WTC11 (cell line): ENCODE measurements around the gene DDX39B. TPM values are rescaled to one million over a fixed set of nuclear protein-coding genes. Genes with fewer than 3 reads are reported as not detected.

ENCODE experiments used
- ATAC-seq: fragments of 200-7000 bp; cut with Tn5 transposase; 2 replicates; pipeline ENCODE4 v1.10.0; 2021; ENCODE audit warnings: mild to moderate bottlenecking, moderate library complexity
- CTCF ChIA-PET: fragments of 300-600 bp; sonication (Branson Sonifier 250); formaldehyde crosslinking; loops from one replicate; lab custom pipeline; 2021; ENCODE audit warnings: antibody characterized with exemption; lab: Charles Lee
- POLR2A ChIA-PET: fragments of 350-600 bp; sonication (Branson Sonifier 250); formaldehyde crosslinking; loops from one replicate; lab custom pipeline; 2021; ENCODE audit warnings: antibody characterized with exemption; lab: Charles Lee
- DNase-seq: peaks from one replicate; pipeline ENCODE4 v3.0.0; 2021; ENCODE audit warnings: low spot score
- H3K27ac Mint-ChIP-seq: 2 replicates; pipeline ENCODE4 v1.8.0; 2021; ENCODE audit warnings: mixed read lengths
- H3K27me3 Mint-ChIP-seq: 2 replicates; pipeline ENCODE4 v1.8.0; 2021; ENCODE audit warnings: low read depth, mild to moderate bottlenecking, moderate library complexity, mixed read lengths
- H3K36me3 Mint-ChIP-seq: 2 replicates; pipeline ENCODE4 v1.8.0; 2021; ENCODE audit warnings: mixed read lengths
- H3K4me1 Mint-ChIP-seq: 2 replicates; pipeline ENCODE4 v1.8.0; 2022; ENCODE audit warnings: mixed read lengths
- H3K4me3 Mint-ChIP-seq: 2 replicates; pipeline ENCODE4 v1.8.0; 2021; ENCODE audit warnings: mild to moderate bottlenecking, moderate library complexity, mixed read lengths
- H3K9me3 Mint-ChIP-seq: 2 replicates; pipeline ENCODE4 v1.8.0; 2021; ENCODE audit warnings: mixed read lengths
- CREB1 ChIP-seq: sonication (generic); formaldehyde crosslinking; IDR thresholded peaks from 2 replicates; pipeline ENCODE4 v1.8.0; 2023; ENCODE audit warnings: mild to moderate bottlenecking, missing genetic modification reagents
- GABPB1 ChIP-seq: sonication (generic); formaldehyde crosslinking; IDR thresholded peaks from 2 replicates; pipeline ENCODE4 v1.8.1; 2023; ENCODE audit warnings: mild to moderate bottlenecking, missing genetic modification reagents
- GRHL2 ChIP-seq: fragments of 250-450 bp; sonication (Bioruptor Pico); IDR thresholded peaks from 2 replicates; pipeline ENCODE4 v1.8.0; 2022; ENCODE audit warnings: mild to moderate bottlenecking, moderate library complexity; ENCODE audit not compliant: insufficient replicate concordance, severe bottlenecking
- GTF2I ChIP-seq: fragments of 250-450 bp; sonication (Bioruptor Pico); conservative IDR thresholded peaks from 2 replicates; pipeline ENCODE4 v1.4.0; 2021; ENCODE audit warnings: mild to moderate bottlenecking
- HMGA2 ChIP-seq: fragments of 250-450 bp; sonication (Bioruptor Pico); IDR thresholded peaks from 2 replicates; pipeline ENCODE4 v1.4.0; 2021; ENCODE audit warnings: mild to moderate bottlenecking, moderate library complexity
- JAZF1 ChIP-seq: fragments of 250-450 bp; sonication (Bioruptor Pico); IDR thresholded peaks from 2 replicates; pipeline ENCODE4 v1.9.0; 2021; ENCODE audit warnings: moderate library complexity, mild to moderate bottlenecking, inconsistent platforms
- MXD4 ChIP-seq: fragments of 250-450 bp; sonication (Bioruptor Pico); IDR thresholded peaks from 2 replicates; pipeline ENCODE4 v1.8.0; 2021; ENCODE audit warnings: mild to moderate bottlenecking, moderate library complexity, borderline replicate concordance
- NFYB ChIP-seq: sonication (generic); formaldehyde crosslinking; conservative IDR thresholded peaks from 2 replicates; pipeline ENCODE4 v1.8.0; 2022; ENCODE audit warnings: low read depth, missing genetic modification reagents
- RELA ChIP-seq: sonication (generic); formaldehyde crosslinking; IDR thresholded peaks from 2 replicates; pipeline ENCODE4 v1.8.1; 2022; ENCODE audit warnings: missing genetic modification reagents, mild to moderate bottlenecking, borderline replicate concordance
- ZNF263 ChIP-seq: sonication (generic); formaldehyde crosslinking; IDR thresholded peaks from 2 replicates; pipeline ENCODE4 v1.8.1; 2022; ENCODE audit warnings: low read depth, mild to moderate bottlenecking, moderate library complexity, missing genetic modification reagents
- ZNF423 ChIP-seq: fragments of 250-450 bp; sonication (Bioruptor Pico); IDR thresholded peaks from 2 replicates; pipeline ENCODE4 v2.1.2; 2022; ENCODE audit warnings: mild to moderate bottlenecking, moderate library complexity
- ZNF671 ChIP-seq: fragments of 250-450 bp; sonication (Bioruptor Pico); IDR thresholded peaks from 2 replicates; pipeline ENCODE4 v1.8.0; 2021; ENCODE audit warnings: mild to moderate bottlenecking
- total RNA-seq: library from RNA; stranded (reverse); gene quantifications from 3 replicates; pipeline ENCODE4 v1.2.3, GENCODE V29; 2021
- TF ChIP-seq, protein P1 (sequence below): sonication (generic); formaldehyde crosslinking; IDR thresholded peaks from 2 replicates; pipeline ENCODE4 v1.8.0; 2022; ENCODE audit warnings: mild to moderate bottlenecking, missing genetic modification reagents
- TF ChIP-seq, protein P2 (sequence below): sonication (generic); formaldehyde crosslinking; IDR thresholded peaks from 2 replicates; pipeline ENCODE4 v1.8.1; 2022; ENCODE audit warnings: mild to moderate bottlenecking, moderate library complexity, missing genetic modification reagents
- TF ChIP-seq, protein P3 (sequence below): fragments of 250-450 bp; sonication (Bioruptor Pico); IDR thresholded peaks from 2 replicates; pipeline ENCODE4 v2.1.2; 2022; ENCODE audit warnings: mild to moderate bottlenecking, moderate library complexity
- TF ChIP-seq, protein P4 (sequence below): sonication (generic); formaldehyde crosslinking; IDR thresholded peaks from 2 replicates; pipeline ENCODE4 v1.8.1; 2023; ENCODE audit warnings: mild to moderate bottlenecking, missing genetic modification reagents
- TF ChIP-seq, protein P5 (sequence below): sonication (generic); formaldehyde crosslinking; IDR thresholded peaks from 2 replicates; pipeline ENCODE4 v1.8.0; 2022; ENCODE audit warnings: mild to moderate bottlenecking, missing genetic modification reagents
- TF ChIP-seq, protein P6 (sequence below): sonication (generic); formaldehyde crosslinking; IDR thresholded peaks from 2 replicates; pipeline ENCODE4 v1.8.1; 2022; ENCODE audit warnings: missing genetic modification reagents, borderline replicate concordance

DDX39B gene
- total RNA-seq, 1 experiment from 2014 or later, result 712 TPM

DNA sequence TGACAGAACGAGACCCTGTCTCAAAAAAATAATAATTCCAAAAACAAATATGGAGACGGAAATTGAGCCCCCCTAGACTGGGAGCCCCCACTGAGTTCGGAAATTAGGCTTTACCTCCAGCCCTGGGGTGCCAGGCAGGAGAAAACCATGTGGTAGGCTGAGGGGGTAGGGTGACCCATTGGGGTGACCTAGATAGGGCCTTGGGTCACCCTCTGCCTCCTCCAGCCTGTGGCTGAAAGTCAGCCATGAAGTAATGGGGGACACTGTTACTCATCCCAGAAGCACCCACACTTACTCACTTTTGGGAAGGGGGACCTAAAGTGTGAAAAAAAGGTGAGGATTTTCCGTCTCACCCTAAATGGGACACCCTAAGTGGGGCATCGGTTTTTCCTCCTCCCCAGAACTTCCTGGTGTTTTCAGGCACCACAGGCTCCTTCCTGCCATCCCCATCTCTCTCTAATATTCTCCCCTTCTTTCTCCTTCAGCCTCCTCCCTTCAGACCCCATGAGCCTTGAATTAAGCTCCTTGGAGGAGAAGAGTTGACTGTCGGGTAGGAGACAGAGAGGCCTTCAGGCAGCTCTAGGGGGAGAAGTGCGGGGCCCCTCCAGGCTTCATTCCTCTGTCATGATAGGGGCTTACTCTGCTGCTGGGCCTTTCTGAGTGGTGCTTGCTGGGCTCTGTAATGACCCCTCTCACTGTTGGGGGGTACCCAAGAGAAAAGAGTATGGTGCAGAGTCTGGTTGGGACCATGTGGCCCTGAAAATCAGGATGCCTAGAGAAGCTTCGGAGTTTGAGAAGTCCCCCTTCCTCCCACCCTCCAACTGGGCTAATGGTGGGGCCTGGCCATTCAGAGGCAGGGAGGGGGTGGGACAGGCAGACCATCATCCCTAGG, 38.0 kb upstream of the DDX39B start:
- Mint-ChIP-seq H3K9me3 (no peaks in the 10 kb centered on the region), H3K27me3 (peaks cover 54% of the 10 kb centered on the region)
- TF ChIP-seq HMGA2 (CRISPR knock-in tag), result no peak
- TF ChIP-seq GABPB1 (CRISPR knock-in tag), result no peak
- no peak for TF ChIP-seq ZNF263 (CRISPR knock-in tag)
- TF ChIP-seq, protein P1, sequence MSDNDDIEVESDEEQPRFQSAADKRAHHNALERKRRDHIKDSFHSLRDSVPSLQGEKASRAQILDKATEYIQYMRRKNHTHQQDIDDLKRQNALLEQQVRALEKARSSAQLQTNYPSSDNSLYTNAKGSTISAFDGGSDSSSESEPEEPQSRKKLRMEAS (CRISPR knock-in tag), result no peak
- TF ChIP-seq GTF2I (CRISPR knock-in tag), result no peak
- no peak for TF ChIP-seq CREB1 (CRISPR knock-in tag)
- TF ChIP-seq, protein P2, sequence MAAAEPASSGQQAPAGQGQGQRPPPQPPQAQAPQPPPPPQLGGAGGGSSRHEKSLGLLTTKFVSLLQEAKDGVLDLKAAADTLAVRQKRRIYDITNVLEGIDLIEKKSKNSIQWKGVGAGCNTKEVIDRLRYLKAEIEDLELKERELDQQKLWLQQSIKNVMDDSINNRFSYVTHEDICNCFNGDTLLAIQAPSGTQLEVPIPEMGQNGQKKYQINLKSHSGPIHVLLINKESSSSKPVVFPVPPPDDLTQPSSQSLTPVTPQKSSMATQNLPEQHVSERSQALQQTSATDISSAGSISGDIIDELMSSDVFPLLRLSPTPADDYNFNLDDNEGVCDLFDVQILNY (CRISPR knock-in tag), result no peak
- no peak for TF ChIP-seq MXD4 (CRISPR knock-in tag)
- TF ChIP-seq, protein P3, sequence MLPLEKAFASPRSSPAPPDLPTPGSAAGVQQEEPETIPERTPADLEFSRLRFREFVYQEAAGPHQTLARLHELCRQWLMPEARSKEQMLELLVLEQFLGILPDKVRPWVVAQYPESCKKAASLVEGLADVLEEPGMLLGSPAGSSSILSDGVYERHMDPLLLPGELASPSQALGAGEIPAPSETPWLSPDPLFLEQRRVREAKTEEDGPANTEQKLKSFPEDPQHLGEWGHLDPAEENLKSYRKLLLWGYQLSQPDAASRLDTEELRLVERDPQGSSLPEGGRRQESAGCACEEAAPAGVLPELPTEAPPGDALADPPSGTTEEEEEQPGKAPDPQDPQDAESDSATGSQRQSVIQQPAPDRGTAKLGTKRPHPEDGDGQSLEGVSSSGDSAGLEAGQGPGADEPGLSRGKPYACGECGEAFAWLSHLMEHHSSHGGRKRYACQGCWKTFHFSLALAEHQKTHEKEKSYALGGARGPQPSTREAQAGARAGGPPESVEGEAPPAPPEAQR, result no peak
- TF ChIP-seq NFYB (CRISPR knock-in tag), result no peak
- TF ChIP-seq ZNF671, result no peak
- TF ChIP-seq GRHL2 (CRISPR knock-in tag), result no peak
- TF ChIP-seq, protein P4, sequence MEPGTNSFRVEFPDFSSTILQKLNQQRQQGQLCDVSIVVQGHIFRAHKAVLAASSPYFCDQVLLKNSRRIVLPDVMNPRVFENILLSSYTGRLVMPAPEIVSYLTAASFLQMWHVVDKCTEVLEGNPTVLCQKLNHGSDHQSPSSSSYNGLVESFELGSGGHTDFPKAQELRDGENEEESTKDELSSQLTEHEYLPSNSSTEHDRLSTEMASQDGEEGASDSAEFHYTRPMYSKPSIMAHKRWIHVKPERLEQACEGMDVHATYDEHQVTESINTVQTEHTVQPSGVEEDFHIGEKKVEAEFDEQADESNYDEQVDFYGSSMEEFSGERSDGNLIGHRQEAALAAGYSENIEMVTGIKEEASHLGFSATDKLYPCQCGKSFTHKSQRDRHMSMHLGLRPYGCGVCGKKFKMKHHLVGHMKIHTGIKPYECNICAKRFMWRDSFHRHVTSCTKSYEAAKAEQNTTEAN (CRISPR knock-in tag), result no peak
- TF ChIP-seq, protein P5, sequence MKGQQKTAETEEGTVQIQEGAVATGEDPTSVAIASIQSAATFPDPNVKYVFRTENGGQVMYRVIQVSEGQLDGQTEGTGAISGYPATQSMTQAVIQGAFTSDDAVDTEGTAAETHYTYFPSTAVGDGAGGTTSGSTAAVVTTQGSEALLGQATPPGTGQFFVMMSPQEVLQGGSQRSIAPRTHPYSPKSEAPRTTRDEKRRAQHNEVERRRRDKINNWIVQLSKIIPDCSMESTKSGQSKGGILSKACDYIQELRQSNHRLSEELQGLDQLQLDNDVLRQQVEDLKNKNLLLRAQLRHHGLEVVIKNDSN (CRISPR knock-in tag), result no peak
- no peak for TF ChIP-seq ZNF423 (CRISPR knock-in tag)
- no peak for TF ChIP-seq RELA
- no peak for TF ChIP-seq JAZF1 (CRISPR knock-in tag)
- TF ChIP-seq, protein P6, sequence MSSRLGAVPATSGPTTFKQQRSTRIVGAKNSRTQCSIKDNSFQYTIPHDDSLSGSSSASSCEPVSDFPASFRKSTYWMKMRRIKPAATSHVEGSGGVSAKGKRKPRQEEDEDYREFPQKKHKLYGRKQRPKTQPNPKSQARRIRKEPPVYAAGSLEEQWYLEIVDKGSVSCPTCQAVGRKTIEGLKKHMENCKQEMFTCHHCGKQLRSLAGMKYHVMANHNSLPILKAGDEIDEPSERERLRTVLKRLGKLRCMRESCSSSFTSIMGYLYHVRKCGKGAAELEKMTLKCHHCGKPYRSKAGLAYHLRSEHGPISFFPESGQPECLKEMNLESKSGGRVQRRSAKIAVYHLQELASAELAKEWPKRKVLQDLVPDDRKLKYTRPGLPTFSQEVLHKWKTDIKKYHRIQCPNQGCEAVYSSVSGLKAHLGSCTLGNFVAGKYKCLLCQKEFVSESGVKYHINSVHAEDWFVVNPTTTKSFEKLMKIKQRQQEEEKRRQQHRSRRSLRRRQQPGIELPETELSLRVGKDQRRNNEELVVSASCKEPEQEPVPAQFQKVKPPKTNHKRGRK, result no peak
- TF ChIP-seq, all 79 proteins: peak for 0
- H3K36me3 Mint-ChIP-seq, result no peaks in the 10 kb centered on the region
- CTCF ChIA-PET, result interaction anchor here (0.6 to 15.1 kb wide), 21 partner anchors 10 to 190 kb away, joined by 3 to 293 read pairs (median 5); partner anchors contain the start of genes ATP6V1G2, C6orf47, DDX39B and MICB
- no peak for DNase-seq
- POLR2A ChIA-PET, result interaction anchor here (0.6 to 1.5 kb wide), 3 partner anchors 28 to 38 kb away, joined by 3 to 5 read pairs (median 4); partner anchors contain the start of genes ATP6V1G2, DDX39B and NFKBIL1
- peaks cover 35% of the 10 kb centered on the region for H3K4me1 Mint-ChIP-seq
- H3K27ac Mint-ChIP-seq, result no peak overlapping the region
- H3K4me3 Mint-ChIP-seq, result peak overlapping the region; percentile 92
- no peak for ATAC-seq

DNA sequence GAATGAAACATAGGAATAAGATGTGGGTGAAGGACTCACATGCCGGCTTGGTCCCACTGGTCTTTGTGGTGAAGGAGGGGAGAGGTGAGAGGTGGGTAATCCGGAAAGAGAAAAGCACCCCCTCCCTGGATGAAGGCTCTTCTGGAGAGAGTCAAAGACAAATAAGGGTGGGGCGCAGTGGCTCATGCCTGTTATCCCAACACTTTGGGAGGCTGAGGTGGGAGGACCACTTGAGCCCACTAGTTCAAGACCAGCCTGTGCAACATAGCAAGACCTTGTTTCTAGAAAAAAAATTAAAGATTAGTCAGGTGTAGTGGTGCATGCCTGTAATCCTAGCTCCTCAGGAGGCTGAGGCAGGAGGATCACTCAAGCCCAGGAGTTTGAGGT, 37.3 kb upstream of the DDX39B start:
- Mint-ChIP-seq H3K27ac (no peak overlapping the region; the same call in 1 of the 2 replicates), H3K9me3 (no peaks in the 10 kb centered on the region), H3K4me3 (no peak overlapping the region), H3K27me3 (peaks cover 54% of the 10 kb centered on the region), H3K4me1 (peaks cover 39% of the 10 kb centered on the region), H3K36me3 (no peaks in the 10 kb centered on the region)
- no peak for TF ChIP-seq CREB1 (CRISPR knock-in tag)
- ChIA-PET POLR2A (interaction anchor here (0.5 kb wide), 1 partner anchor 16 kb away, joined by 3 read pairs; no protein-coding TSS in a partner anchor), CTCF (interaction anchor here (3.1 to 15.1 kb wide), 2 partner anchors 19 to 28 kb away, joined by 13 to 293 read pairs; partner anchors contain the start of gene NCR3)
- DNase-seq (no peak), ATAC-seq (no peak)
